PC-3 (cell line): Measurements from ENCODE around the gene PKD1L1. TPM values are rescaled to one million over a fixed set of nuclear protein-coding genes. Genes with fewer than 3 reads are reported as not detected.

ENCODE experiments used
- ATAC-seq: fragments of 200-7000 bp; cut with Tn5 transposase; 2 replicates; pipeline ENCODE4 v1.9.1; 2020; ENCODE audit warnings: mild to moderate bottlenecking, moderate library complexity
- BruUV-seq: library from RNA; stranded (reverse); fragments of 400-500 nt; replicated peaks from 2 replicates; lab custom pipeline; 2021; lab: Mats Ljungman, UMichigan
- CTCF ChIA-PET: fragments of 300-600 bp; sonication (Branson Sonifier 250); formaldehyde crosslinking; loops from one replicate; lab custom pipeline; 2022; ENCODE audit warnings: antibody characterized with exemption; lab: Charles Lee
- POLR2A ChIA-PET: fragments of 300-600 bp; sonication (Branson Sonifier 250); formaldehyde crosslinking; loops from one replicate; lab custom pipeline; 2022; ENCODE audit warnings: antibody characterized with exemption; ENCODE audit not compliant: unreplicated experiment; lab: Charles Lee
- DNase-seq: peaks from one replicate; pipeline ENCODE4 v3.0.0-alpha.2; 2015
- H2AFZ ChIP-seq: fragments of 300-600 bp; sonication (generic); 2 replicates; pipeline ENCODE4 v1.6.0; 2016; ENCODE audit warnings: antibody characterized with exemption, low read length
- H3F3A ChIP-seq: fragments of 300-600 bp; sonication (generic); one replicate; pipeline ENCODE4 v1.6.0; 2017; ENCODE audit warnings: antibody characterized with exemption, low read length, control low read depth, mild to moderate bottlenecking; ENCODE audit not compliant: unreplicated experiment
- H3K27ac ChIP-seq: fragments of 300-600 bp; sonication (generic); 2 replicates; pipeline ENCODE4 v1.5.1; 2016; ENCODE audit warnings: mild to moderate bottlenecking, low read length
- H3K27me3 ChIP-seq: fragments of 300-600 bp; sonication (generic); 2 replicates; pipeline ENCODE4 v1.6.1; 2016; ENCODE audit warnings: low read length, mixed read lengths
- H3K36me3 ChIP-seq: fragments of 300-600 bp; sonication (generic); 2 replicates; pipeline ENCODE4 v1.6.1; 2016; ENCODE audit warnings: low read depth, mixed run types, low read length, mixed read lengths
- H3K4me1 ChIP-seq: fragments of 300-600 bp; sonication (generic); 2 replicates; pipeline ENCODE4 v1.5.1; 2016; ENCODE audit warnings: low read length; ENCODE audit not compliant: insufficient read depth
- H3K4me2 ChIP-seq: fragments of 300-600 bp; sonication (generic); 2 replicates; pipeline ENCODE4 v1.6.0; 2016; ENCODE audit warnings: low read length
- H3K4me3 ChIP-seq: fragments of 300-600 bp; sonication (generic); 2 replicates; pipeline ENCODE4 v1.5.1; 2016; ENCODE audit warnings: mild to moderate bottlenecking, low read length, mixed read lengths
- H3K79me2 ChIP-seq: fragments of 300-600 bp; sonication (generic); 2 replicates; pipeline ENCODE4 v1.6.1; 2017; ENCODE audit warnings: low read length, mixed read lengths
- H3K9ac ChIP-seq: fragments of 300-600 bp; sonication (generic); 2 replicates; pipeline ENCODE4 v1.6.0; 2016; ENCODE audit warnings: mild to moderate bottlenecking, low read length
- H3K9me2 ChIP-seq: fragments of 300-600 bp; sonication (generic); replicated peaks from 2 replicates; pipeline ENCODE4 v1.6.1; 2016; ENCODE audit warnings: mixed run types, low read length, mixed read lengths
- H3K9me3 ChIP-seq: fragments of 300-600 bp; sonication (generic); 2 replicates; pipeline ENCODE4 v1.6.1; 2016; ENCODE audit warnings: low read length, mixed read lengths
- H4K20me1 ChIP-seq: fragments of 300-600 bp; sonication (generic); 2 replicates; pipeline ENCODE4 v1.6.1; 2016; ENCODE audit warnings: low read length, mixed read lengths
- CTCF ChIP-seq: fragments of 300-600 bp; sonication (generic); conservative IDR thresholded peaks from 2 replicates; pipeline ENCODE4 v1.5.1; 2017; ENCODE audit warnings: antibody characterized with exemption, low read depth, mild to moderate bottlenecking, low read length
- EZH2 ChIP-seq: fragments of 300-600 bp; sonication (generic); IDR thresholded peaks from one replicate; pipeline ENCODE4 v1.6.1; 2017; ENCODE audit warnings: antibody characterized with exemption, mild to moderate bottlenecking, low read length; ENCODE audit not compliant: unreplicated experiment
- EZH2phosphoT487 ChIP-seq: fragments of 300-600 bp; sonication (generic); IDR thresholded peaks from 2 replicates; pipeline ENCODE4 v1.6.1; 2018; ENCODE audit warnings: mild to moderate bottlenecking, antibody characterized with exemption, low read length, borderline replicate concordance
- intact Hi-C: fragments of 100-400 bp; cut with micrococcal nuclease; formaldehyde crosslinking; loops from 2 replicates; pipeline ENCODE4 v1.9.0; 2023
- total RNA-seq: library from RNA; depleted of rRNA; stranded (reverse); fragments of >200 nt; gene quantifications from 2 replicates; pipeline ENCODE4 v1.2.3, GENCODE V29; 2014

Gene PKD1L1
- total RNA-seq, 1 experiment from 2014 or later = 0.04 TPM

GRCh38 chr7:47734949-47735291 lies 213.3 kb downstream of the PKD1L1 start:
- no peaks in the 10 kb centered on the region for H3K36me3 ChIP-seq
- H3K9me3 ChIP-seq = no peaks in the 10 kb centered on the region
- intact Hi-C loops = no loop called here
- H3K4me3 ChIP-seq = no peak overlapping the region
- H2AFZ ChIP-seq = no peak overlapping the region
- ATAC-seq (no peak), DNase-seq (no peak)
- no TSS peak for BruUV-seq
- TF ChIP-seq CTCF (no peak), EZH2phosphoT487 (no peak), EZH2 (no peak)
- no peak overlapping the region for H3K9ac ChIP-seq
- no peaks in the 10 kb centered on the region for H4K20me1 ChIP-seq
- H3K27me3 ChIP-seq = no peaks in the 10 kb centered on the region
- no peak overlapping the region for H3K4me2 ChIP-seq
- no peaks in the 10 kb centered on the region for H3K4me1 ChIP-seq
- CTCF ChIA-PET = no interaction called here
- H3K9me2 ChIP-seq = no peaks in the 10 kb centered on the region
- H3F3A ChIP-seq = no peaks in the 10 kb centered on the region
- POLR2A ChIA-PET = no interaction called here
- no peaks in the 10 kb centered on the region for H3K79me2 ChIP-seq
- H3K27ac ChIP-seq = no peak overlapping the region

- H3K27ac ChIP-seq = no peak overlapping the region
- H3K4me1 ChIP-seq = no peaks in the 10 kb centered on the region
These were observed 213.8 kb downstream of the PKD1L1 start for GRCh38 chr7:47734287-47734948.

More at GRCh38 chr7:47734287-47734948, 213.8 kb downstream of the PKD1L1 start:
- Histone ChIP-seq H2AFZ (no peak overlapping the region), H3K4me3 (no peak overlapping the region), H3K9ac (no peak overlapping the region), H3K36me3 (no peaks in the 10 kb centered on the region), H3K9me3 (no peaks in the 10 kb centered on the region), H3K79me2 (no peaks in the 10 kb centered on the region), H3K27me3 (no peaks in the 10 kb centered on the region), H3K4me2 (no peak overlapping the region), H3F3A (no peaks in the 10 kb centered on the region), H3K9me2 (no peaks in the 10 kb centered on the region), H4K20me1 (no peaks in the 10 kb centered on the region)
- BruUV-seq = no TSS peak
- POLR2A ChIA-PET = no interaction called here
- DNase-seq (no peak), ATAC-seq (no peak)
- TF ChIP-seq EZH2phosphoT487 (no peak), CTCF (no peak), EZH2 (no peak)
- intact Hi-C loops = no loop called here
- CTCF ChIA-PET = no interaction called here
